Neural cell (in vitro differentiated cells): ENCODE results near the gene SFRP5. TPM values are rescaled to one million over a fixed set of nuclear protein-coding genes. Genes with fewer than 3 reads are reported as not detected.

ENCODE experiments used
- H2AFZ ChIP-seq: fragments of 200-600, 300-800 bp; sonication (generic), shearing (Covaris generic); 2 replicates; pipeline ENCODE4 v1.6.0; 2014; ENCODE audit warnings: low read depth, mild to moderate bottlenecking, antibody characterized with exemption, low read length, moderate library complexity
- H3F3A ChIP-seq: fragments of 200-600 bp; shearing (Covaris generic); 2 replicates; pipeline ENCODE4 v1.6.1; 2016; ENCODE audit warnings: mild to moderate bottlenecking, moderate library complexity, mixed read lengths, antibody characterized with exemption, low read length; ENCODE audit not compliant: insufficient read depth, poor library complexity, severe bottlenecking
- H3K27ac ChIP-seq: fragments of 200-600, 300-800 bp; sonication (generic), shearing (Covaris generic); 2 replicates; pipeline ENCODE4 v1.5.1; 2014; ENCODE audit warnings: mild to moderate bottlenecking, low read length, moderate library complexity
- H3K27me3 ChIP-seq: fragments of 300-800, 200-600 bp; sonication (generic), shearing (Covaris generic); 2 replicates; pipeline ENCODE4 v1.6.0; 2014; ENCODE audit warnings: mild to moderate bottlenecking, low read depth, low read length, moderate library complexity; ENCODE audit not compliant: insufficient read depth
- H3K36me3 ChIP-seq: fragments of 300-800, 200-600 bp; sonication (generic), shearing (Covaris generic); 2 replicates; pipeline ENCODE4 v1.5.1; 2014; ENCODE audit warnings: mild to moderate bottlenecking, antibody characterized with exemption, low read length, moderate library complexity; ENCODE audit not compliant: insufficient read depth
- H3K4me2 ChIP-seq: fragments of 300-800, 200-600 bp; sonication (generic), shearing (Covaris generic); 2 replicates; pipeline ENCODE4 v1.6.0; 2014; ENCODE audit warnings: mild to moderate bottlenecking, low read length
- H3K4me3 ChIP-seq: fragments of 300-800, 200-600 bp; sonication (generic), shearing (Covaris generic); 2 replicates; pipeline ENCODE4 v1.5.1; 2014; ENCODE audit warnings: mild to moderate bottlenecking, low read length, moderate library complexity
- H3K79me2 ChIP-seq: fragments of 200-600 bp; shearing (Covaris generic); replicated peaks from 2 replicates; pipeline ENCODE4 v1.6.0; 2014; ENCODE audit warnings: mild to moderate bottlenecking, low read length, moderate library complexity; ENCODE audit not compliant: insufficient read depth
- H3K9ac ChIP-seq: fragments of 300-800, 200-600 bp; sonication (generic), shearing (Covaris generic); 2 replicates; pipeline ENCODE4 v1.6.1; 2016; ENCODE audit warnings: mild to moderate bottlenecking, low read length, mixed read lengths
- H3K9me2 ChIP-seq: fragments of 200-600 bp; shearing (Covaris generic); 2 replicates; pipeline ENCODE4 v1.6.1; 2016; ENCODE audit warnings: mild to moderate bottlenecking, low read length, mixed read lengths; ENCODE audit not compliant: insufficient read depth
- H3K9me3 ChIP-seq: fragments of 200-600, 300-800 bp; sonication (generic), shearing (Covaris generic); 2 replicates; pipeline ENCODE4 v1.6.1; 2016; ENCODE audit warnings: mild to moderate bottlenecking, mixed run types, low read length, moderate library complexity, mixed read lengths
- H4K20me1 ChIP-seq: fragments of 200-600 bp; shearing (Covaris generic); 2 replicates; pipeline ENCODE4 v1.6.1; 2016; ENCODE audit warnings: mild to moderate bottlenecking, mixed run types; ENCODE audit not compliant: insufficient read depth
- CTCF ChIP-seq: fragments of 450-650 bp; IDR thresholded peaks from 2 replicates; pipeline ENCODE4 v1.5.1; 2014; ENCODE audit warnings: antibody characterized with exemption, mild to moderate bottlenecking, moderate library complexity; ENCODE audit not compliant: poor library complexity, severe bottlenecking
- EP300 ChIP-seq: fragments of 450-650 bp; conservative IDR thresholded peaks from 2 replicates; pipeline ENCODE4 v1.6.1; 2014; ENCODE audit warnings: antibody characterized with exemption, mild to moderate bottlenecking, moderate library complexity; ENCODE audit not compliant: poor library complexity, severe bottlenecking
- EZH2 ChIP-seq: fragments of 200-600, 300-800 bp; shearing (Covaris generic), sonication (generic); IDR thresholded peaks from 2 replicates; pipeline ENCODE4 v1.6.1; 2014; ENCODE audit warnings: antibody characterized with exemption, low read length, borderline replicate concordance, mild to moderate bottlenecking; ENCODE audit not compliant: insufficient read depth, poor library complexity, severe bottlenecking
- MXI1 ChIP-seq: fragments of 450-650 bp; conservative IDR thresholded peaks from 2 replicates; pipeline ENCODE4 v1.6.1; 2014; ENCODE audit warnings: antibody characterized with exemption, mild to moderate bottlenecking; ENCODE audit not compliant: poor library complexity, severe bottlenecking
- POLR2AphosphoS5 ChIP-seq: IDR thresholded peaks from 2 replicates; pipeline ENCODE4 v1.6.1; 2012
- RAD21 ChIP-seq: fragments of 450-650 bp; conservative IDR thresholded peaks from 2 replicates; pipeline ENCODE4 v1.6.1; 2014; ENCODE audit warnings: antibody characterized with exemption, mild to moderate bottlenecking, moderate library complexity
- REST ChIP-seq: IDR thresholded peaks from 2 replicates; pipeline ENCODE4 v1.6.1; 2012; ENCODE audit warnings: borderline replicate concordance
- SMC3 ChIP-seq: fragments of 450-650 bp; conservative IDR thresholded peaks from 2 replicates; pipeline ENCODE4 v1.6.1; 2014; ENCODE audit warnings: antibody characterized with exemption, mild to moderate bottlenecking, moderate library complexity; ENCODE audit not compliant: poor library complexity
- TAF1 ChIP-seq: IDR thresholded peaks from 2 replicates; pipeline ENCODE4 v1.6.1; 2012; ENCODE audit warnings: low read depth
- polyA plus RNA-seq: library from polyadenylated mRNA; depleted of rRNA; stranded (reverse); fragments of >200 nt; gene quantifications from 2 replicates; pipeline ENCODE4 v1.2.3, GENCODE V29; 2014

SFRP5 gene
- polyA plus RNA-seq, 1 donor from 2014 or later = 1.2 TPM

GRCh38 chr10:97757471-97757870 lies 14.3 kb downstream of the SFRP5 start:
- TF ChIP-seq TAF1 (no peak), EZH2 (no peak), RAD21 (no peak), EP300 (no peak), POLR2AphosphoS5 (no peak), REST (no peak), MXI1 (no peak), SMC3 (no peak), CTCF (no peak)
- H3K36me3 ChIP-seq = peaks cover 16% of the 10 kb centered on the region

DNA sequence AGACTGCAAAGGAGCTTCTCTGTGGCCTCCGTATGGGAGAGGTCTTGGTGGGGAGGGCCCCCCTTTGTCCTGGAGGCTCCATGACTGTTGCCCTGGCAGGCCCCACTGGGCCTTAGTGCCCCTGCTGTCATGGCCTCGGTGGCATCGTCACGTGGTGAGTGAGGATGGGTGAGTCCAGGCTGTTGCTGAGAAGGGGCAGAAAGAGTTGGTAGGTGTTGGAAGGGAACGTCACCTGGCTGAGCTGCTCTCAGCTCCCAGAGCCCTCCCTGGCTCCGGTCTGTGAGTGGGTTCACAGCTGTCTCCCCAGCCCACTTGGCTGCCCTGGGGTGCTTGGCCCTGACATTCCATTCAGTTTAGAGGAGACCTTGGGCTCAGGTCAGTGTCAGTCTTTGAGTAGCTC lies 16.1 kb downstream of the SFRP5 start:
- no peak overlapping the region for H3K27ac ChIP-seq
- H3K36me3 ChIP-seq = peaks cover 16% of the 10 kb centered on the region
- no peaks in the 10 kb centered on the region for H3K27me3 ChIP-seq
- no peaks in the 10 kb centered on the region for H3K9me3 ChIP-seq
- H3K9me2 ChIP-seq = no peaks in the 10 kb centered on the region
- H2AFZ ChIP-seq = no peak overlapping the region
- H3K9ac ChIP-seq = no peak overlapping the region
- H3K4me3 ChIP-seq = no peak overlapping the region
- no peak overlapping the region for H3K4me2 ChIP-seq
- no peaks in the 10 kb centered on the region for H4K20me1 ChIP-seq
- no peaks in the 10 kb centered on the region for H3F3A ChIP-seq
- H3K79me2 ChIP-seq = no peaks in the 10 kb centered on the region
- no peak for TF ChIP-seq EP300
- TF ChIP-seq EZH2 = no peak
- no peak for TF ChIP-seq TAF1
- no peak for TF ChIP-seq REST
- no peak for TF ChIP-seq RAD21
- TF ChIP-seq SMC3 = no peak
- TF ChIP-seq MXI1 = no peak
- no peak for TF ChIP-seq CTCF
- TF ChIP-seq POLR2AphosphoS5 = no peak

More at GRCh38 chr10:97757471-97757870, 14.3 kb downstream of the SFRP5 start:
- Histone ChIP-seq H3K9me3 (no peaks in the 10 kb centered on the region), H3K27me3 (no peaks in the 10 kb centered on the region), H3K9me2 (no peaks in the 10 kb centered on the region), H3F3A (no peaks in the 10 kb centered on the region), H4K20me1 (no peaks in the 10 kb centered on the region), H2AFZ (no peak overlapping the region), H3K79me2 (no peaks in the 10 kb centered on the region), H3K27ac (no peak overlapping the region), H3K9ac (no peak overlapping the region), H3K4me2 (no peak overlapping the region), H3K4me3 (no peak overlapping the region)
